HG02571 (cell line): Measurements from ENCODE around the gene PCDHGA5.
"Not testable (repeated sequence)": the region's sequence is repeated elsewhere in the genome, so short reads cannot be mapped to it uniquely, and the experiment has no call there.

ENCODE experiments used
- ATAC-seq: cut with Tn5 transposase; IDR thresholded peaks from one replicate; pipeline ENCODE4 v1.9.1; 2021; ENCODE audit warnings: mild to moderate bottlenecking, moderate library complexity; ENCODE audit not compliant: unreplicated experiment

Gene PCDHGA5

GRCh38 chr5:141412854-141413539 is 49.0 kb downstream of the PCDHGA5 start, which contains the start of gene PCDHGA10:
PCDHGA10 (plus strand) TSS chr5:141412987; CDS start chr5:141413176, 189 bp downstream.
- peak; percentile 78 for ATAC-seq

DNA sequence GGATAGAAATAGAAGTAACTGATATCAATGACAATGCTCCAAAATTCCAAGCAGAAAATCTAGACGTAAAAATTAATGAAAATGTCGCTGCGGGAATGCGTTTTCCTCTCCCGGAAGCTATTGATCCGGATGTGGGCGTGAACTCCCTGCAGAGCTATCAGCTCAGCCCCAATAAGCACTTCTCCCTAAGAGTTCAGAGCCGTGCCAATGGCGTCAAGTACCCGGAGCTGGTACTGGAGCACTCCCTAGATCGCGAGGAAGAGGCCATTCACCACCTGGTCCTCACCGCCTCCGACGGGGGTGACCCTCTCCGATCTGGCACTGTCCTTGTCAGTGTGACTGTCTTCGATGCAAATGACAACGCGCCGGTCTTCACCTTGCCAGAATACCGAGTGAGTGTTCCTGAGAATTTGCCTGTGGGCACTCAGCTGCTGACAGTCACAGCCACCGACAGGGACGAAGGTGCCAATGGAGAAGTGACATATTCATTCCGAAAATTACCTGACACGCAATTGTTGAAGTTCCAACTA is 49.6 kb downstream of the PCDHGA5 start:
- no peak for ATAC-seq

DNA sequence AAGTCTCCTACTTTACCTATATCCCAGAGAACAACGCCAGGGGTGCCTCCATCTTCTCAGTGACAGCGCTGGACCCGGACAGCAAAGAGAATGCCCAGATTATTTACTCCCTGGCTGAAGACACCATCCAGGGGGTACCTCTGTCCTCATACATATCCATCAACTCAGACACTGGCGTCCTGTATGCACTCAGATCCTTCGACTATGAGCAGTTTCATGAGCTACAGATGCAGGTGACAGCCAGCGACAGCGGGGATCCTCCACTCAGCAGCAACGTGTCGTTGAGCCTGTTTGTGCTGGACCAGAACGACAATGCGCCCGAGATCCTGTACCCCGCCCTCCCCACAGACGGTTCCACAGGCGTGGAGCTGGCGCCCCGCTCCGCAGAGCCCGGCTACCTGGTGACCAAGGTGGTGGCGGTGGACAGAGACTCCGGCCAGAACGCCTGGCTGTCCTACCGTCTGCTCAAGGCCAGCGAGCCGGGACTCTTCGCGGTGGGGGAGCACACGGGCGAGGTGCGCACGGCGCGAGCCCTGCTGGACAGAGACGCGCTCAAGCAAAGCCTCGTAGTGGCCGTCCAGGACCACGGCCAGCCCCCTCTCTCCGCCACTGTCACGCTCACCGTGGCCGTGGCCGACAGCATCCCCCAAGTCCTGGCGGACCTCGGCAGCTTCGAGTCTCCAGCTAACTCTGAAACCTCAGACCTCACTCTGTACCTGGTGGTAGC is 50.7 kb downstream of the PCDHGA5 start:
- not testable (repeated sequence) for ATAC-seq

- not testable (repeated sequence) for ATAC-seq
These were observed 51.3 kb downstream of the PCDHGA5 start for GRCh38 chr5:141415275-141415618.
